ENCODE data around the gene NELL1.
"Not testable (repeated sequence)": the region's sequence is repeated elsewhere in the genome, so short reads cannot be mapped to it uniquely, and the experiment has no call there.

NELL1 gene

DNA sequence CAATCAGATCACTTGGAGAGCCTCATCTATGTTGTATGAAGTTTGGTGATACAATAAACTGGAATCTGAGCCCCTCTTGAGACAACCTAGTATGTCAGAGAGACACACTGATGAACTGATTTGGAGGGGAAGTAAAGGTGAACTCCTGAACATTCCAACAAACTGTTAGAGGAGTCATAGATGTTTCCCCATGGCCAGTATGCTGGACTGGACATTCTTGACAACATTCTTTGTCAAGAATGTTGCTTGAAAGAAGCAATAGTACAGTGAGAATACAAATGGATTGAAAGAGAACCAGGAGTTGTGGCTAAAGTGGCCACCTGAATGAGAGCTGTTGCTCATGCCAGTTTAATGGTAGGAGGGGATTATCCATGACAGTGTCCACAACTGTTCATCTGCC, 588.1 kb downstream of the NELL1 start:
- no peak for DNase-seq

DNA sequence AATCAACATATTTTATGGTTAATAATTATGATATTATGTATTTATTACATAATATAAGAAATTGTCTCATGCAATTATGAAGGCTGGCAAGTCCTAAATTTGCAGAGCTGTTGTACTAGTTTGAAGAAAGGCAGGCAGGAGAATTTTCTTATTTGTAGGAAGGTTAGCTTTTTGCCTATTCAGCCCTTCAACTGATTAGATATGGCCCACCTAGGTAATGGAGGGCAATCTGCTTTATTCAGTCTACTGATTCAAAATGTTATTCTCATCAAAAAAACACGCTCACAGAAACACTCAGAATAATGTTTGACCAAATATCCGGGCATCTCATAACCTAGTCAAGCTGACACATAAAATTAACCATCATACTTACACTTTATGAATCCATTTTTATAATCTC, 589.0 kb downstream of the NELL1 start:
- no peak for DNase-seq

DNA sequence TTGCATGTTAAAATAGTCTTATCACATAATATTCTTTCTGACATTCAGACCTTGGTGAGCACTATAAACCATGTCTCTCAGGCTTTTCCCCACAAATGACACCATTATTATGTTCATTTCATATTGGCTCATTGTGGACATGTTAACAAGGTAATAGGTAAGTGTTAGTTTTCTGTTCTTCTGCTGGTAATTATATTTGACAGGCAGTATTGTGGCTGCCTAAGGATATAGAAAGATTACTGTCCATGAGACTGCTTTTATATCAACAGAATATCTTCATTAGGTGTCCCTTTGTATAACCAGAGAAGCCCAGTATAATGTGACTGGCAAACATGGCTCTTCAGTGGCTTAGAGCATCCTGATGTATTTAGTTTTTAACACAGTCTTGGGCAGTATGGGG, 590.7 kb downstream of the NELL1 start:
- DNase-seq = no peak

DNA sequence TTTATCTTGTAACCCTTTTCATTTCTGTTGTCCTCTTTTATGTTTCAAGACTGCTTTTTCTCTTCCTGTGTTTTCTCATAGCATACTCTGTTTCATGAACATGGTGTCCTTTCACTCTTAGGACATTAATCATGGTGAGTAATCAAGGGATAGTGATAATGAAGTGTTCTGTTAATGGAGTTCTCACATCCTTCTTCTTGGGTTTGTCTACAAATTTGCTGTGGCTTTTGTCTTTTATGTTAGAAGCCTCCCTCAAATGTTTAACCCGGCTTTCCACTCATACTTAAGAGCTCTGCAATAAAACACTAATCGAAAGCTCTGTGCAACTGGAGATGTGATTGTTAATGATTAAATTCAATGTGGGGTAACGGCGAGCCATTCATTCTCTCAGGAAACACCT, 593.6 kb downstream of the NELL1 start:
- DNase-seq = no peak

DNA sequence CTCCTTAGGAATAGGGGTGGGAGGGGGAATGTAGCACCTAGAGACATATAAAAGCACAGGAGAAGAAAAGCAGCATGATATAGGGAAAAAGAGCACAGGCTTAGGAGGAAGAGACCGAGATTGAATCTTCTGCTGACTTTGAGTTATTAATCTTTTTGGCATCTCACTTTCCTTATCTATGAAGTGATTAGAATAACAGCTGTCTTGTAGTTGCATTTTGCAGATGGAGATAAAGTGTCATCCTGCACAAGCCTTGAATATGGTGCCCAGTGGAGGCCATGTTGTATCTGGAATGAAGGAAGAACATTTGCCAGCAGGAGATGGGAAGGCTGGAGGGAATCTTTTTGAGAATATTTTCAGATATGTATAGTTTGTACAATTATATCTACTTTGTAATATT, 594.7 kb downstream of the NELL1 start:
- no peak for DNase-seq

DNA sequence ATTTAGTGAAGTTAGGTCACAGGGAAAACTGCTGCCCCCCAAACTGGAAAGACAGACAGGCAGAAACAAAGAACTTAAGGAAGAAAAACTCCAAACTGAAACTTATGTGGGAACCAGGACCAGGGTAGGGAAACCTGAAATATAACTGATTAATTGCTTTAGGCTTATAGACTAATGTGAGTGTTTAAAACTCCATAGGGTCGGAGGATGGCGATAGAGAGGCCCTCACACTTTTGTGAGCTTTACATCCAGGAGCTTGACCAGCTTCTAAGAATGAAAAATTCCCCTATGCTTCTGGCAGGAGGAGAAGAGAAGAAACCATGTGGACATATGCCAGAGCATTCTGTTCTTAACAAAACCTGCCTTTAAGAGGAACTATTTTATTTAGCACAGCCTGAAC, 598.6 kb downstream of the NELL1 start:
- no peak for DNase-seq

DNA sequence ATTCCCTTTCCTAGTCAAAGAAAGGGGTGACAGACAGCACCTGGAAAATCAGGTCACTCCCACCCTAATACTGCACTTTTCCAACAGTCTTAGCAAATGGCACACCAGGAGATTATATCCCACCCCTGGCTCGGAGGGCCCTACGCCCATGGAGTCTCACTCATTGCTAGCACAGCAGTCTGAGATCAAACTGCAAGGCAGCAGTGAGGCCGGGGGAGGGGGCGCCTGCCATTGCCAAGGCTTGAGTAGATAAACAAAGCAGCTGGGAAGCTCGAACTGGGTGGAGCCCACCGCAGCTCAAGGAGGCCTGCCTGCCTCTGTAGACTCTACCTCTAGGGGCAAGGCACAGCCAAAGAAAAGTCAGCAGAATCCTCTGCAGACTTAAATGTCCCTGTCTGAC, 602.8 kb downstream of the NELL1 start:
- DNase-seq = not testable (repeated sequence)

DNA sequence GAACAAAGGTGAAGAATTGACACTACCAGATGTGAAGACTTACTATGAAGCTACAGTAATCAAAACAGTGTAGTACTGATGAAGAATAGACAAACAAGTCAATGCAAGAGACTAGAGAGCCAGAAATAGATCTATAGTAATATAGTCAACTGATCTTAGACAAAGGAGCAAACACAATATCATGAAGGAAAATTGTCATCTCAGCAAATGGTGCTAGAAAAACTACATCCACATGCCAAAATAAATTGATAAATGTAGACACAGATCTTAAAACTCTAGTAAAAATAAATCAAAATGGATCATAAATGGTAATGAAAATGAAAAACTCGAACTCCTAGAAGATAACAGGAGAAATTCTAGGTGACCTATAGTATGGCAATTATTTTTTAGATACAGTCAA, 609.5 kb downstream of the NELL1 start:
- DNase-seq = no peak

DNA sequence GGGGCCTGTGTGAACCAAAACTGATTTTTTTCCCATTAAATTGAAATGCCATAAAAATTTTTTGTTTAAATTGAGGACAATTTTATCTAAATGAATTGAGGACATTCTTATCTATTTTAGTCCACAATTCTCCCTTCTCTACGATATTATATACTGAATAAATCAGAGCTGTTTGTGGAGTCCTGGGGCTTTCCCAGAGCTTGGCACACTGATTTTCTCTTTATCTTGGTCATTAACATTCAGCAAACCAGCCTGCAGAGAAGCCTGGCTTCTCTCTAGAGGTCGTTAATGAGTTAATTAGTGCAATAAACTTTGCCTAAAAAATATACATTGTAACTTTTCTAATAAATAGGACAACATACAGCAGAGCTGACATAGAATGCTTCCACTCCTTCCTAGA, 615.7 kb downstream of the NELL1 start:
- no peak for DNase-seq

DNA sequence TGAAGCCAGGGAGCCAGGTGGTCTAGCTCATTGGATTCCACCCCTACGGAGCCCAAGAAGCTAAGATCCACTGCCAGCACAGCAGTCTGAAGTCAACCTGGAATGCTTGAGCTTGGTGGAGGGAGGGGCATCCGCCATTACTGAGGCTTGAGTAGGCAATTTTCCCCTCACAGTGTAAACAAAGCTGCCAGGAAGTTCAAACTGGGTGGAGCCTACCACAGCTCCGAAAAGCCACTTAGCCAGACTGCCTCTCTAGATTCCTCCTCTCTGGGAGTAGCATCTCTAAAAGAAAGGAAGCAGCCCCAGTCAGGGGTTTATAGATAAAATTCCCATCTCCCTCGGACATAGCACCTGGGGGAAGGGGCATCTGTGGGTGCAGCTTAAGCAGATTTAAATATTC, 620.3 kb downstream of the NELL1 start:
- no peak for DNase-seq

DNA sequence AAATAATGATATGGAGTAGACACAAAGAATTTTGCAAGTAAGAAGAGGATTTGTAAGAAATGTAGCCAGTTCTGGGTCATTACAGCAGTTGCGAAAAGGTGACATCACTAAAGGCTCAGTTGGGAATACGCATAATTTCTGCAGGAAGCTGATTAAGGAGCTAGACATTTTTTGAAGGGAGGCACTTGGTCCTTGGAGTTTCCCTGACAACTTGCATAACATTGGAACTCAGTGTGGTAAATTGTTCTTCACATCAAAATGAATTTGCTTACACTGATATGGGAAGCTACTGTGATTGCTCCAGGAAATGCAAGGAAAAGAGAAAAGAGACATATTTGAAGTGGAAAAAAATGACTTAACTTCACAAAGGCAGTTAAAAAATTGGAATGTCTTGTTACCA, 626.1 kb downstream of the NELL1 start:
- no peak for DNase-seq

DNA sequence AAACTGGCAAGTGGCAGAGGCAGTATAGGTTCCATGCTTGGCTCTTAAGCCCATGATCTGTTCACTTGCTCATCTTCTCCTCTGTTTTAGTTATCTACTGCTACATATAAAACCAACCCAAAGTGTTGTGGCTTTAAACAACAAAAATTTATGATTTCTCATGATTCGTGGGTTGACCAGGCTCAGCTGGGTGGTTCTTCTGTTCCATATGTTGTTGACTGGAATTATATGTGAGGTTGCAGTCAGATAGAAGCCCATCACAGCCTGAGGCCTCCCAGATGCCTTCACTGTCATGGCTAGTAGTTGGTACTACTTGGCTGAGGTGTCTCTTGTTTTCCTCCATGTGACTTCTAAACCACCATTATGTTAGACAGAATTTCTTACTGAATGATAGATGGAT, 632.6 kb downstream of the NELL1 start:
- no peak for DNase-seq

DNA sequence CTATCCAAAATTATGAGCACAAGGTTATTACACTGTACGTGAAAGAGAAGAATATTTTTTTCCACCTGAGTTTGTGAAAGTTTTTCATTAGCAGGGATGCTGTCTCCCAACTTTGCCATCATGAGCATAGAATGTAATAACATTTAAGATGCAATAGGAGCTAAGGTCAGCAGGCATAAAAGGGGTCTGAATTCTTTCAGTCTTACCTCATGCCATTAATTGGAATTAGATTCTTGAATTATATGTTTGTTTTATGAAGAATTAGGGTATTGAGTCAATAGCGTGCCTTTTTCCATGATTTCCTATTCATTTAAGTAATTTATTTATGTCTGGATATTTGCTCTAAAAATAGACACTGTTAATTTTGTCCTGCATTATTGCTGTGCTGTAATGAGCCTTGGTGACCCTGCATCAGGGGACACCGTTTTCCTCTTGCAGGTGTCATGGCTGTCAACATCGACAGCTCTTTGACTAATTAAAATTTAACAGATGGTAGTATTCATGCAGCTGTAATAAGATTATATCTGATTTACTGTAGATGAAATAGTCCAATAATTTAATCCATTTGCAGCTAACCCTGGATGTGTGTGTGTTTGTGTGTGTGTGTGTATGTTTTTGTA, 637.5 kb downstream of the NELL1 start:
- DNase-seq = no peak

DNA sequence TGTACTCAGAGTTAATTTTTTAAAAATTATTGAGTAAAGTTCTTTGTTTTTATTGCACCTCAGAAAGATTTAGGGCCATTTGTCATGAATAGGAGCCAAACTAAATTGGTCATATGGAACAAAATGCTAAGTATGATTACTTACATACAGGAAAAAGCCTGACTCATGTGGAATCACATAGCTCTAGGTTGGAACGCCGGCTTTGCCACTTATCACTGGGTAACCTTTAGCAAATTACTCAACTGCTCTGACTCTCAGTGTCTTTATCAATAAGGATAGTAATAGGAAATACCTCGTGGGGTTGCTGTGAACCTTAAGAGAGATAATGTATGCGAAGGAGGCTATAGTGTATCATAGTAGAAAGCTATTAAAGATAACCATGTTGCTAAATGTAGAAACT, 638.5 kb downstream of the NELL1 start:
- no peak for DNase-seq

DNA sequence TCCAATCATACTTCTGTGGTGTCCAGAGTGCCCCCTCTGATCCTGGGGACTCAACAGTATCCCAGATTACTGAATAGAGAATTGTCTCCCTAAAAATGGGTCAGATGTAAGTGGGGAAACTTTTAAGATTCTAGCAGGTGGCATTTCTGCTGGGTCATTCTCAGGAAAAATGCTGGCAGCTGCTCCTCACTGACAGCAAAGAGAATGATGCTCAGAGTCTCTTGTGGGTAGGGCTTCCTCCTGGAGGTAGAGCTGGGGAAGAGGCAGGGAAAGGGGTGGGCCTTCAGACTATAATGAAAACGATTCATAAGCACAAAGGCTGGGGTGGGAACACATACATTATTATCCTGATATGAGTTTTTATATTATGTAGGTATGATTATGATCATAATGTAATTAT, 647.2 kb downstream of the NELL1 start:
- no peak for DNase-seq

DNA sequence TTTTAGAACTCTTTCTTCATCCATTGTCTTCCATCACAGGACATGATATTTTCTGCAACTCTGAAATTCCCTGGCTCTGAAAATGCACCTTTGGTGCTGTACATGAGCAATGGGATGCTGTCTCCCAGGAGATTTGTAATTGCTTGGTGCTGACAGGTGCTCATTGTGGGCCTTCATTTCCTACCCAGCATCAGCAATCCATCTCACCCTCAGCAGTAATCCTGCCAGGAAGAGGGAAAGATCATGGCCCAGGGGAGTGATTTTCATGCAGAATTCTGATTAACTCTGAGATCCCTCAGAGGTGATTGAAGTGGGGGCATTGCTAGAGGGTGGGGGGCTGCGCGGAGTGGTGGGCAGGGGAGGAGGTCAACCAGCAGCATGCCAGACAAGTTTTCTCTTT, 651.7 kb downstream of the NELL1 start:
- DNase-seq = no peak

DNA sequence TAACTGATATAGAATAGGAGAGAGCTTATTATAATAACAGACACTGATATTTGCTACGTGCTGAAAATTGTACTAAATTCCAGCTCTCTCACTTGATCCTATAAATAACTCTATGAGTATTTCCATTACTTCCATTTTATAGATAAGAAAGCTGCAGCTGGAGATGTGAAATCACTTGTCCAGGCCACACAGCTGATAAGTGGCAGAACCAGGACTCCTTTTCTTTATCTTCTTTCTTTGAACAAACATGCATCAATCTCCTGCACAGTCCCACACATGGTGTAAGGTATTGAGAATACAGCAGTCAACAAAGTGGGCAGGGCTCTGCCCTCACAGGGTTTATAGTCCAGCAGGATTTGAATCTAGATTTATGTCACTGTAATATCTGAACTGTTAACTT, 652.1 kb downstream of the NELL1 start:
- DNase-seq = no peak

DNA sequence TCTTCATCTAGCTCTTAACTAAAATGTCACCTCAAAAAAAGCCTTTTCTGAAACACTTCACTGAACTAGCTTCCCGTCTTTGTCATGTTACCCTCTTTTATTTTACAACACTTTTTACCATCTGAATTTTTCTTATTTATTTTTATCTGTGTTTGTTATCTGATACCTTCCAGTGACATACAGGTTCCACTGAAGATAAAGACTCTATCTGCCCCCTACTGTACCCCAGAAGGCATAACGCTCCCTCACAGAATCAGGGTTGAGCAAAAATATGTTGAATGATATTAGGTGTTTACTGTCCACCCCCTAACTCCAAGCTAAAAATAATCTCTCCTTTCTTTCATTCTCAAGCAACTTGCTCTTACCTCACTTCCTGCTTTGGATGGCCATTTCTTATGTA, 654.2 kb downstream of the NELL1 start:
- no peak for DNase-seq

DNA sequence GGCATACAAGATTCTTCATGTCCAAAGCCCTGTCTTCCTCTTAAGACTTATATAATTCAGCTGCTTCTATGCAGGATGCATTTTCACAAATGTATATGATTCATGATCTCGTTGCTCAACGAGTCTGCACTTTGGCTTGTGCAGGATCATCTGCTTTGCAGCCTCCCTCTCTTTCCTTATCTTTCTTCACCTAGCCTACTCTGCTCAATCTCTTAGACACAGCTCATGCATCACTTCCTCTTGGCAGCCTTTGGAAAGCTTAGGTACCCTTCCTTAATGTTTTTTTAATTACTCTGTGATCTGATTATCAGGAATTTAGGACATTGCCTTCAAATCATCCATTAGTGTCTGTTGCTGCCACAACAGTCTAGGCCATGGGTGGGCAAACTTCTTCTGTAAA, 673.8 kb downstream of the NELL1 start:
- DNase-seq = no peak

DNA sequence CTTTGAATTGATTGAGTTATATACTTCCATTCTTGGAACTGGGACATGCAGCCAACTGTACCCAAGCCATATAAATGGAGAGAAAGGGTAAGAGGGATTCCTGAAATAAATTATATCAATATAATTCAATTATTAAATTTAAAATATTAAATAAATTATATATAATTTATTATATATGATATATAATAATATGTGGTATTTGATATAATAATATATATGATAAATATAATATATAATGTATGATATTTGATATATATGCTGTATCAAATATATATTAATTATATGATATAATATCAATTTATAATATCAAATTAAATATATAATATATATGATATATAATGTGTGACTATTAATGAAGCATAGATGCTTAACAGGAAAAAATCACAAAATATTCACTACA, 677.0 kb downstream of the NELL1 start:
- no peak for DNase-seq

DNA sequence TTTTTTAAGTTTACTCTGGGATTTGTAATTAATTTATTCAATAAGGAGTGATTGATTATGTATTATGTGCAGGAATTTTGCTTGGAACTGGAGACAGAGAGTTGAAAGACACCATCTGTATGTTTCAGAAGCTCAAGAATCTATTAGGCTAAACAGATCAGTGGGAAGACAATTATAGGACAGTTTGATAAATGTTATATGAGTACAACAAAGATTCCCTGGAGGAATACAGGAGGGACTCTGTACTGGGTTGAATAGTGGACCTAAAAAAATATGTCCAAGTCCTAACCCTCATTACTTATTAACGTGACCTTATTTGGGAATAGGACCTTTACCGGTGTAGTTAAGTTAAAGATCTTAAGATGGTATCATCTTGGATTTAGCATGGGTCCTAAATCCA, 681.2 kb downstream of the NELL1 start:
- no peak for DNase-seq

DNA sequence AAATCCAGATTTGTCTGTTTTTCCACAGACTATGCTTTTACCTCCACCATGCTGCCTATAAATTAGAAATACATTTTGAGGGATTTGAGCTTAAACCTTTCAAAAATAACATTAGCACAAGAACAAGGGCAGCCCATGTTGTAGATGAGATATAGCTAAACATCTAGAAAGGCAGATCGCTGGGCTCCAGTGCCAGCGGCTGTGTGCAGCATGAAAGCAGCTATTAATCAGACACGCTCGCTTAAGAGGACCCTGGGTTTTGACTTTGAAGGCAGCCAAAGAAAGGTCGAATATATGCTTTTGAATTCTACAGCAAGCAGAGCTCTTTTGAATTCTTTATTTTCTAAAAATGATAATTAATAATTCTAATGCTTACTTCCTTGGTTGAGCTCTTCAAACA, 684.0 kb downstream of the NELL1 start:
- no peak for DNase-seq

DNA sequence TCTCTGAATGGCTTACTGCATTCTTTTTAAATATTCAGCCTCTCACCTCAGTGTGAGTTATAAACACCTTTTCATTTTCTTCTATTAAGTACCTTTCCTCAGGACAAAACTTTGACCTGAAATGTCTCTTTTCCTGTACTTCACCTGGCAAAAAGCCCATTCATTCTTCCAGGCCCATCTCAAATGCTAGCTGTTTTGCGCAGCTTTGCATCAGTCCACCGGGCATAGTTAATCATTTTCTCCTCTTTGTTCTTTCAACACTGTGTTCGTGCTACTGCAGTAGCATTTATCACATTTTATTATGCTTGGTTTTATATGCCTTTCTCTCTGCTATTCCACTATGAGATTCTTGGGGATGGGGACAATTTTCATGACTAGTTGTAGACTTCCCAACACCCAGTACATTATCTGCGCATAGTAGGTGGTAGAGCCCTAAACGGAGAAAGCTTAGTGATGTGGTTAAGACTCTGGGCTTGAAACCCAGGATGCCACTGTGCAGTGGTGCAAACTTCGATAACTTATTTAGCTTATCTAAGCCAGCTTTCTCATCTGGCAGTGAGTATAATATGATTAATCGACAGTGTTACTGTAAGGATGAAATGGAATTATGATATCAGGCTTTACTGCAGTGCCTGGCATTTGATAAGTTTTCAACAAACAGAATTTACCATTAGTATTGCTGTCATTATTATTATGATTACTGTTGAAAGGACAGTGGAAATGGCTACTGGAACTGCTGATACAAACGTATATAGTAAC, 695.7 kb downstream of the NELL1 start:
- no peak for DNase-seq

DNA sequence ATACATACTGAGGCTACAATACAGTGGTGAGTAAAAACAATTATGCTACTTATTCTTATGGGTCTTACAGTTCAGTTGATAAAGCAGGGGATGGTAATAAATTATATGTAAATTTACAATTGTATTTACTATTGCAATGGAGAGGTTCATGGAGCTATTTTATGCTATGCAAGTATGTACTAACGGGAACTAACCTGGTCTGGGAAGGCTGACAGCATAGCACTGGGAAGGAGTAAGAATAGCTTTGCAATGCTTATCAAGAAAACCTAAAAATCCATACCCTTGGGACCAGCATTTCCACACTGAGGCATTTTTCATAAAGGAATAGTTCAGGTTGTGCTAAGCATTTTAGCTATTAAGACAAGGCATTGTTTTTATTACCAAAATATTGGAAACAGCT, 700.6 kb downstream of the NELL1 start:
- no peak for DNase-seq

DNA sequence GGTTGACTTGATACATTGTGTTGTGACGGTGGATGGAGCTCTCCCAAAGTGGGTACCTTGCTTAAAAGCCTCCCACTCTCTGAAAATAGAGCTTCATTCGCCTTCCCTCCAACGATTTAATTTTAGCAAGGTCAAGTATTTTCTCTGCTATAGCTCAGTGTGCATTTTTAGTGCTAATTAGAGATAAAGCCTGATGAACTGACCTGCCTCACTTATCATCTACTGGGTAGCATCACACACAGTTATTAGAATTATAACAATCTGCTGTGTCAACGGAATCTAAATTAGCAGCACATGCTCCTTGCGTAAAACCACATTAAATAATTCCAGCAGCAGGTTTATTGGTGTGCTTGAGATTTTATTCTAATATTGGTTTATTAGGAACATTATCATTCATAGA, 701.7 kb downstream of the NELL1 start:
- DNase-seq = no peak
